ENCODE measurements around the gene CBFA2T2.

CBFA2T2 gene

DNA sequence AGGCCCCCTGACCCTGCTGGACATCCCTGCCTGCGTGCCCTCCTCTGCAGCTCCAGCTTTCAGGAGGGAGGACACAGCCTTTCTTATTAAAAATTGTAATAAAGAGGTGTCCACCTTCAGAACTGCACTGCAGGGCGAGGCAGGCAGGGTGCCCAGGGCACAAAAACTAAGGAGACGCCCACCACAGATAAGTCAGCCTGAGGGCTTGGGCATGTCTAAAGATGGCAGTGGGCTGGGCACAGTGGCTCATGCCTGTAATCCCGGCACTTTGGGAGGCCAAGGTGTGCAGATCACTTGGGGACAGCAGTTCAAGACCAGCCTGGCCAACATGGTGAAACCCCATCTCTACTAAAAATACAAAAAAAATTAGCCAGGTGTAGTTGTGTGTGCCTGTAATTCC, 165.3 kb downstream of the CBFA2T2 start:
- DNase-seq (ENCODE audit: extremely low spot score): no peak
- POLR2A ChIA-PET: interaction anchor here (3.3 kb wide), 1 partner anchor 8 kb away, joined by 12 read pairs; no protein-coding TSS in a partner anchor
- TF ChIP-seq, protein P1, sequence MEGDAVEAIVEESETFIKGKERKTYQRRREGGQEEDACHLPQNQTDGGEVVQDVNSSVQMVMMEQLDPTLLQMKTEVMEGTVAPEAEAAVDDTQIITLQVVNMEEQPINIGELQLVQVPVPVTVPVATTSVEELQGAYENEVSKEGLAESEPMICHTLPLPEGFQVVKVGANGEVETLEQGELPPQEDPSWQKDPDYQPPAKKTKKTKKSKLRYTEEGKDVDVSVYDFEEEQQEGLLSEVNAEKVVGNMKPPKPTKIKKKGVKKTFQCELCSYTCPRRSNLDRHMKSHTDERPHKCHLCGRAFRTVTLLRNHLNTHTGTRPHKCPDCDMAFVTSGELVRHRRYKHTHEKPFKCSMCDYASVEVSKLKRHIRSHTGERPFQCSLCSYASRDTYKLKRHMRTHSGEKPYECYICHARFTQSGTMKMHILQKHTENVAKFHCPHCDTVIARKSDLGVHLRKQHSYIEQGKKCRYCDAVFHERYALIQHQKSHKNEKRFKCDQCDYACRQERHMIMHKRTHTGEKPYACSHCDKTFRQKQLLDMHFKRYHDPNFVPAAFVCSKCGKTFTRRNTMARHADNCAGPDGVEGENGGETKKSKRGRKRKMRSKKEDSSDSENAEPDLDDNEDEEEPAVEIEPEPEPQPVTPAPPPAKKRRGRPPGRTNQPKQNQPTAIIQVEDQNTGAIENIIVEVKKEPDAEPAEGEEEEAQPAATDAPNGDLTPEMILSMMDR (IDR thresholded peaks at IDR 0.05; ENCODE audit: control extremely low read depth, extremely low read depth, low read depth, missing control alignments): no peak
- CTCF ChIA-PET: interaction anchor here (1.2 to 5.4 kb wide), 5 partner anchors 12 to 201 kb away, joined by 3 to 31 read pairs (median 4); partner anchors contain the start of gene ACTL10

DNA sequence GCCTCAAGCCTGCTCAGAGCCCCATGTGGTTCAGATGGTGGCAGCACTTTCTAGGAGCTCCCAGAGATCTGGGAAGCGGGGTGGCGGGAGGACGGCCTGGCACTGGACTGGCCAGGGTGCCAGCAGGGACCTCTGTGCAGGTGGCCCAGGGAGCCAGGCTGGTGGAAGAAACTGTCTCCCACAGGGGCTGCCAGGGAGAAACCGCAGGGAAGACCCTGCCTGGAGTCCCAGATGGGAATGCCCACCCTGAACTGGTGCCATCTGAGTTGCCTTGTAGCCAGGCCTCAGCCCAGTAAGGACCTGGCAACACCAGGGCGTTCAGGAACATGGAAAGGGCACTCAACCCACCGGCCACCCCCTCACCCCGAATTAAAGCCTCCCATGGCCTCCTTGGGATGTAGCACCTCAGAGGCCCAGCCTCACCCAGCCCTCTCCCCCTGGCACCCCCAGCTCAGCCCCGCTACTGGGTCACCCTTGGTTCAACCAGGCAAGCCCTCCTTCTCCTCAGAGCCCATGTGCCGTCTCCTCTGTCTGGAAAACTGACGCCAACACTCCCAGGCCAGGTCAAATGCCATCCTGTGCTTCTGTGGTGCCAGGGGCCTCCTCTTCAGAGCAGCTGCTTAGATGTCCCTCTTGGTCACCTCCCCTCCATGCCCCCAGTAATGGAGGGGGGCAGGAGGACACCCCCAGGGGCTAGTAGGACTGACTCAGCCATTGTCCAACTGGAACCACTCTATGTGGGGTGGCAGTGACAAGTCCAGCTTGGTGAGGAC, 166.3 kb downstream of the CBFA2T2 start:
- TF ChIP-seq, protein P1 (IDR thresholded peaks at IDR 0.05; ENCODE audit: control extremely low read depth, extremely low read depth, low read depth, missing control alignments): no peak
- POLR2A ChIA-PET: no interaction called here
- CTCF ChIA-PET: interaction anchor here (5.4 kb wide), 1 partner anchor 11 kb away, joined by 31 read pairs; the partner anchor contains the start of gene ACTL10
- DNase-seq (ENCODE audit: extremely low spot score): no peak

DNA sequence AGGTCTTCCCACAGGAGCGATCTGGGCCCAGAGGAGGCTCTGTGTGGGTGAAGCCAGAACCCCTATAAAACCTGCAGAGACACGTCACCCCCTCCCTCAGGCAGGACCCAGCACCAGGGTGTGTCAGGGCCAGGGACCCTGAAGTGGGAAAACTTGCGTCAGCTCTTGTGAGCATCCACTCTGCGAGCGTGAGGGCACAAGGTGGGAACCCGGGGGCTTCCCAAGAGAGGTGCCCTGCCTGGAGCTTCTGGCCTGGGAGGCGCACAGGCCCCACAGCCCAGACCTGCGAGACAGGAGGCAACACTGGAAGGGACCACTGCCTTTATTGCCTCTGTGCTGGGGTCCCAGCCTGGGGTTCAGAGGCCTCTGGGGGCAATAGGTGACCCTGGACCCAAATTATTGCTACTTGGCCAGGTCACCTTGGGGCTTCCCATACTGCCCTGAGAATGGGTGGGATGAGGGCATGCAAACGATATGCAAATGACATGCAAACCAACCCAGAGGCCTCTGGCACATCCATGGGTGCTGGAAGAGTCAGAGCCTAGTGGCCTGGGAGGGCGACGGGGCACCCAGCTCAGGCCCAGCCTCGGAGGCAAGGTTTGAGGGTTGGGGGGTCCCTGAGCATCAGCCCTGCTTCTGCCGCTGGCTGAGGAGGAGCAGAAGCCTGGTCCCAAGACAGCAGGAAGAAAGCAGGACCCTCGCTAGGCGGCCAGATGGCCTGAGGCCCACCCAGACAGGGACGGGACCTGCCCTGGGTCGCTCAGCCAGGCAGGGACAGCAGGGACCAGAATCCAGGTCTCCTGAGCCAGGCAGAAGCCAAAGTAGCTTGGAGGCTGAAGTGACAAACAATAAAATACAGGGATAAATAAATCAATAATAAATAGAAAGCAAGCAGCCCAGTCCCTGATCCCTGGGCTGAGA, 167.1 kb downstream of the CBFA2T2 start:
- no peak for DNase-seq (ENCODE audit: extremely low spot score)
- CTCF ChIA-PET: no interaction called here
- POLR2A ChIA-PET: no interaction called here
- TF ChIP-seq, protein P1 (IDR thresholded peaks at IDR 0.05; ENCODE audit: control extremely low read depth, extremely low read depth, low read depth, missing control alignments): no peak

DNA sequence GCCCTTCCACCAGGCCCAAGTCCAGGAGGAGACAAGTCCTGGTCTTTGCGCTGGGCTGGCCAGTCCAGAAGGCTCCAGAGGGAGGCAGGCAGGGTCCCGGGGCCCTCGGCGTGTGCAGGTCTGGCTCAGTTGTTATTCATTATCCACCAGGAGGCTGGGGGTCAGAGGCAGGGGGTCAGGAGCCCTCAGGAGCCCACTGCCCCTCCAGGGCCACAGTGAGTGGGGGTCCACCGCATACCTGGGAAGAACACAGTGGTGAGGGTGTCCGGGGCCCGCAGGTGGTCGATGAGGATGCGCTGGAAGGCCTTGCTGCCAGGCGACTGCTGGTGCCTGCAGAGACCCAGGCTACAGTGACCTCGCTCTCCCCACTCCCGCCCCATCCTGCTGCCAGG, 167.8 kb downstream of the CBFA2T2 start:
- CTCF ChIA-PET: no interaction called here
- DNase-seq (ENCODE audit: extremely low spot score): no peak
- POLR2A ChIA-PET: no interaction called here
- TF ChIP-seq, protein P1 (IDR thresholded peaks at IDR 0.05; ENCODE audit: control extremely low read depth, extremely low read depth, low read depth, missing control alignments): no peak

DNA sequence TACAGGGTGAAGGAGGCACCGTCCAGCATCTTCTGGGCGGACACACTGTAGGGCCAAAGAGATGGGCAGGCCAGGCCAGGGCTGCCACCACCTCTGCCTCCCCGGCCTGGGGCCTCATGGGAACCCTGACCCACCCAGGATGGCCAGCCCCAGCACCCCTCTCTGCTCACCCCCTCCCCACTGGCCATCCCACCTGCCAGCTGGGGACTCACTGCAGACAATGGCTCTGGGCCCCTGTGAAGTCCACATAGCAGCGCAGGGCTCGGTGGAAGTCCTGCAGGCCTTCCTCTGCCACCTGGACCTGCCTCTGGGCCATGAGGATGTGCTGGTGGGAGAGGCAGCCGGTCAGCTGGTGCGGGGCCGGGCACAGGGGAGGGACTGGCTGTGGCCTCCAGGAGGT, 168.6 kb downstream of the CBFA2T2 start:
- CTCF ChIA-PET: interaction anchor here (1.2 kb wide), 1 partner anchor 9 kb away, joined by 3 read pairs; no protein-coding TSS in a partner anchor

More for the DNA sequence above, 168.6 kb downstream of the CBFA2T2 start:
- POLR2A ChIA-PET: interaction anchor here (0.5 kb wide), 1 partner anchor 355 kb away, joined by 6 read pairs; no protein-coding TSS in a partner anchor
- no peak for DNase-seq (ENCODE audit: extremely low spot score)
- TF ChIP-seq, protein P1 (IDR thresholded peaks at IDR 0.05; ENCODE audit: control extremely low read depth, extremely low read depth, low read depth, missing control alignments): no peak

Measured in GM10248 (cell line).